H1 (cell line): Measurements from ENCODE around the gene PPP2R3A.

Source experiments
- KDM4A ChIP-seq: IDR thresholded peaks from one replicate; pipeline ENCODE4 v1.7.1; 2012; ENCODE audit warnings: low read depth, mild to moderate bottlenecking, moderate library complexity, low read length, inconsistent platforms; ENCODE audit not compliant: severe bottlenecking
- SIN3A ChIP-seq, 2 experiments: IDR thresholded peaks in 1 of 2; conservative IDR thresholded peaks in 1 of 2; 2 replicates each; pipeline ENCODE4 v1.6.1; 2011 to 2012; ENCODE audit warnings: low read length in 2 of 2, improper control_type of control experiment in 1 of 2, low read depth in 1 of 2, mild to moderate bottlenecking in 1 of 2
- ZNF274 ChIP-seq: IDR thresholded peaks from 2 replicates; pipeline ENCODE4 v1.7.0; 2012; ENCODE audit warnings: low read length, borderline replicate concordance; ENCODE audit errors: extremely low read depth
- TF ChIP-seq, protein P1 (sequence below), 3 experiments: IDR thresholded peaks; 1 replicate in 2 of 3; 2 replicates in 1 of 3; pipeline versions ENCODE4 v1.5.1 to v1.6.1; 2011; ENCODE audit warnings: low read length in 3 of 3, mild to moderate bottlenecking in 3 of 3, inconsistent platforms in 2 of 3, low read depth in 1 of 3, moderate library complexity in 1 of 3; ENCODE audit not compliant: insufficient read depth in 1 of 3; ENCODE audit errors: control extremely low read depth in 1 of 3

- TF ChIP-seq ZNF274 (no peak), SIN3A (conservative IDR thresholded peaks at IDR 0.05 in 1 of 2, IDR thresholded peaks at IDR 0.05 in 1 of 2; ENCODE audit: low read depth in 1 of 2, low read length in 2 of 2) (no peak), KDM4A (no peak)
- TF ChIP-seq, protein P1, sequence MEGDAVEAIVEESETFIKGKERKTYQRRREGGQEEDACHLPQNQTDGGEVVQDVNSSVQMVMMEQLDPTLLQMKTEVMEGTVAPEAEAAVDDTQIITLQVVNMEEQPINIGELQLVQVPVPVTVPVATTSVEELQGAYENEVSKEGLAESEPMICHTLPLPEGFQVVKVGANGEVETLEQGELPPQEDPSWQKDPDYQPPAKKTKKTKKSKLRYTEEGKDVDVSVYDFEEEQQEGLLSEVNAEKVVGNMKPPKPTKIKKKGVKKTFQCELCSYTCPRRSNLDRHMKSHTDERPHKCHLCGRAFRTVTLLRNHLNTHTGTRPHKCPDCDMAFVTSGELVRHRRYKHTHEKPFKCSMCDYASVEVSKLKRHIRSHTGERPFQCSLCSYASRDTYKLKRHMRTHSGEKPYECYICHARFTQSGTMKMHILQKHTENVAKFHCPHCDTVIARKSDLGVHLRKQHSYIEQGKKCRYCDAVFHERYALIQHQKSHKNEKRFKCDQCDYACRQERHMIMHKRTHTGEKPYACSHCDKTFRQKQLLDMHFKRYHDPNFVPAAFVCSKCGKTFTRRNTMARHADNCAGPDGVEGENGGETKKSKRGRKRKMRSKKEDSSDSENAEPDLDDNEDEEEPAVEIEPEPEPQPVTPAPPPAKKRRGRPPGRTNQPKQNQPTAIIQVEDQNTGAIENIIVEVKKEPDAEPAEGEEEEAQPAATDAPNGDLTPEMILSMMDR (IDR thresholded peaks at IDR 0.05; ENCODE audit: control extremely low read depth in 1 of 3, insufficient read depth in 1 of 3, low read depth in 1 of 3, low read length in 3 of 3), result no peak
Measured at GRCh38 chr3:136135039-136135802, 169.7 kb downstream of the PPP2R3A start.
